CD14-positive monocyte (primary cell): ENCODE results near the gene AMACR. TPM values are rescaled to one million over a fixed set of nuclear protein-coding genes. Genes with fewer than 3 reads are reported as not detected.

Experiments used
- DNase-seq, 3 donors: peaks; one replicate each; pipeline ENCODE4 v3.0.0-alpha.2; 2011 to 2022
- H2AFZ ChIP-seq: 2 replicates; pipeline ENCODE4 v1.6.0; 2012; ENCODE audit warnings: mild to moderate bottlenecking, low read depth, low read length, inconsistent platforms; ENCODE audit not compliant: insufficient read depth, poor library complexity, severe bottlenecking
- H3K27ac ChIP-seq, 2 donors: 1 replicate in 1 of 2; 2 replicates in 1 of 2; pipeline ENCODE4 v1.5.1; 2012 to 2013; ENCODE audit warnings: low read length in 2 of 2, control low read depth in 1 of 2, inconsistent platforms in 1 of 2, low read depth in 1 of 2, mild to moderate bottlenecking in 1 of 2
- H3K27me3 ChIP-seq, 2 donors: one replicate each; pipeline versions ENCODE4 v1.6.0 to v1.6.1; 2011 to 2013; ENCODE audit warnings: low read length in 2 of 2; ENCODE audit not compliant: control insufficient read depth in 2 of 2, insufficient read depth in 2 of 2
- H3K36me3 ChIP-seq, 2 donors: replicated peaks in 1 of 2; 1 replicate in 1 of 2; 2 replicates in 1 of 2; pipeline versions ENCODE4 v1.5.1 to v1.6.1; 2012 to 2013; ENCODE audit warnings: low read length in 2 of 2, control low read depth in 1 of 2, inconsistent platforms in 1 of 2, mild to moderate bottlenecking in 1 of 2; ENCODE audit not compliant: insufficient read depth in 2 of 2, control insufficient read depth in 1 of 2
- H3K4me1 ChIP-seq, 2 donors: 1 replicate in 1 of 2; 2 replicates in 1 of 2; pipeline versions ENCODE4 v1.5.1 to v1.6.1; 2012 to 2013; ENCODE audit warnings: low read length in 2 of 2, control low read depth in 1 of 2, inconsistent platforms in 1 of 2, mild to moderate bottlenecking in 1 of 2, moderate library complexity in 1 of 2; ENCODE audit not compliant: insufficient read depth in 2 of 2, control insufficient read depth in 1 of 2
- H3K4me2 ChIP-seq: replicated peaks from 2 replicates; pipeline ENCODE3; 2012; ENCODE audit warnings: low read length, moderate library complexity, mild to moderate bottlenecking; ENCODE audit not compliant: poor library complexity, severe bottlenecking; ENCODE audit errors: extremely low read depth
- H3K4me3 ChIP-seq, 3 experiments: fragments of 200-600 bp in 1 of 3; sonication (generic) in 1 of 3; replicated peaks in 1 of 3; 1 replicate in 2 of 3; 2 replicates in 1 of 3; pipeline ENCODE4 v1.5.1; 2011 to 2013; ENCODE audit warnings: low read length in 3 of 3, mild to moderate bottlenecking in 3 of 3, control low read depth in 2 of 3, low read depth in 2 of 3, inconsistent platforms in 1 of 3, moderate library complexity in 1 of 3
- H3K79me2 ChIP-seq: 2 replicates; pipeline ENCODE4 v1.6.0; 2012; ENCODE audit warnings: mild to moderate bottlenecking, control low read depth, inconsistent platforms, low read length, moderate library complexity; ENCODE audit not compliant: insufficient read depth
- H3K9ac ChIP-seq: 2 replicates; pipeline ENCODE4 v1.6.0; 2017; ENCODE audit warnings: low read length, mild to moderate bottlenecking; ENCODE audit not compliant: insufficient read depth, poor library complexity, severe bottlenecking
- H3K9me3 ChIP-seq, 2 donors: replicated peaks in 1 of 2; 1 replicate in 1 of 2; 2 replicates in 1 of 2; pipeline versions ENCODE4 v1.5.1 to v1.6.1; 2012 to 2013; ENCODE audit warnings: low read length in 2 of 2, control low read depth in 1 of 2; ENCODE audit not compliant: control insufficient read depth in 1 of 2, insufficient read depth in 1 of 2
- H4K20me1 ChIP-seq: 2 replicates; pipeline ENCODE4 v1.6.0; 2012; ENCODE audit warnings: mild to moderate bottlenecking, low read length, control low read depth, moderate library complexity; ENCODE audit not compliant: insufficient read depth
- H3K27ac Mint-ChIP-seq, 7 donors: one replicate each; pipeline ENCODE4 v1.8.0; 2020; ENCODE audit warnings: mild to moderate bottlenecking in 7 of 7, mixed read lengths in 7 of 7, moderate library complexity in 6 of 7, inconsistent platforms in 2 of 7
- H3K27me3 Mint-ChIP-seq, 3 donors: one replicate each; pipeline ENCODE4 v1.8.0; 2021 to 2022; ENCODE audit warnings: low read depth in 3 of 3, mild to moderate bottlenecking in 3 of 3, mixed read lengths in 3 of 3, moderate library complexity in 3 of 3, inconsistent platforms in 1 of 3
- H3K36me3 Mint-ChIP-seq, 2 donors: one replicate each; pipeline ENCODE4 v1.8.0; 2020; ENCODE audit warnings: mixed read lengths in 2 of 2, inconsistent platforms in 1 of 2, mild to moderate bottlenecking in 1 of 2
- H3K4me1 Mint-ChIP-seq: one replicate; pipeline ENCODE4 v1.8.0; 2020; ENCODE audit warnings: mild to moderate bottlenecking, mixed read lengths
- H3K4me3 Mint-ChIP-seq, 2 donors: one replicate each; pipeline ENCODE4 v1.8.0; 2020; ENCODE audit warnings: mild to moderate bottlenecking in 2 of 2, mixed read lengths in 2 of 2, moderate library complexity in 1 of 2
- H3K9me3 Mint-ChIP-seq, 7 donors: one replicate each; pipeline ENCODE4 v1.8.0; 2020 to 2022; ENCODE audit warnings: mixed read lengths in 7 of 7, mild to moderate bottlenecking in 6 of 7, moderate library complexity in 6 of 7, inconsistent platforms in 2 of 7
- WGBS: methylation state at CpG from one replicate; pipeline ENCODE4 v1.1.5; 2013; ENCODE audit warnings: missing lambda C conversion rate; ENCODE audit not compliant: insufficient coverage; 5-methylcytosine and 5-hydroxymethylcytosine counted together
- intact Hi-C, 2 donors: fragments of 100-400 bp; cut with micrococcal nuclease; formaldehyde crosslinking; loops; one replicate each; pipeline versions ENCODE4 v1.15.0 to v1.15.1; 2023
- polyA plus RNA-seq, 3 donors: library from polyadenylated mRNA; depleted of rRNA in 1 of 3; unstranded in 2 of 3; stranded (reverse) in 1 of 3; fragments of 300-500 nt in 2 of 3; fragments of >200 nt in 1 of 3; fragmentation: Illumina TruSeq in 2 of 3; gene quantifications; 1 replicate in 2 of 3; 2 replicates in 1 of 3; pipeline ENCODE4 v1.2.3, GENCODE V29; 2012 to 2021
- TF ChIP-seq, protein P1 (sequence below): fragments of 200-600 bp; IDR thresholded peaks from one replicate; pipeline ENCODE4 v1.8.0; 2022; ENCODE audit warnings: antibody characterized with exemption, mild to moderate bottlenecking

Gene AMACR
- polyA plus RNA-seq, 3 donors, result 1.2 to 6.1 (median 4.8) TPM

DNA sequence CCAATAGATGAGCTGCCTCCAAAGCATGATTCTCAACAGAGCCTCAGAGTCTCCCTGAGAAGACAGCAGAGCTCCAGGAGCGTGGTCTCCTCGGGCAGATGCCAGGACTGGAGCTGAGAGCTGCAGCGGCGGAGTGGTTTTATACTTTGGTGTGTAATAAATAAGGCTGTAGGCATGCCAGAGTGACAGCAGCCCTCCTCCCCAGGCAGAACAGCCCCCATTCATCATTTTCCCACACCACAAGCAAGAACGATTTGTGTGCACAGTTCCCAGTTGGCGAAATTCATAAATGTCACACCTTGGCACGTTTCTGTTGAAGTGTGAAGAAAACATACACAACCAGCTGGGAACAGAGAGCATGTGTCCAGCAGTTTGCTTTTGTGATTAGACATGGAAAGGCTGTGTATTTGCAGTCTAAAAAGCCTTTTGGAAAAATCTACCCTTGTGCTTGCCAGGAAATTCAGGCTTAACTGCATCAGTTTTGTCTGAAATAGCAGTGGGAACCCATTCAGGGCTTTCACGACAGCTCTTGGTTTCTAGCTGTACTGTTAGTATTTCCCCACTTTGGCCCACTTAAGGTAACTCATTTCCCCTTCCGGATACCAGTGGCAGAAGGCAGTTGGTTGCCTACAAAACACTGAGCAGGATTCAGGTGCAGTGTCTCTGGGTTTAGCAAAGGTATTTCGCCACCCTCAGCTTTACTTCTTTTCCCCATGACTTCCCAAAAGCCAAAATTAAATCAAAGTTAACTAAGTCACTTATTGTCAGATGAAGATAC lies 35.4 kb upstream of the AMACR start, which contains the start of gene C1QTNF3:
Gene C1QTNF3, minus strand, starts transcription at position 115 of the 778 bp plus-strand sequence. Its CDS starts 88 bp downstream, at position 27.
- 62% methylated on average over 2 of the region's 10 CpGs for WGBS
- H3K4me1 Mint-ChIP-seq, result peaks cover 23% of the 10 kb centered on the region
- Histone ChIP-seq H3K36me3 (no peaks in the 10 kb centered on the region), H3K4me3 (no peak within 1 kb of the TSS), H3K9me3 (no peaks in the 10 kb centered on the region), H3K4me2 (no peak within 1 kb of the TSS), H3K9ac (no peak within 1 kb of the TSS), H4K20me1 (no peaks in the 10 kb centered on the region), H3K4me1 (peaks cover 20 to 23% of the 10 kb centered on the region in 2 donors), H3K27ac (no peak within 1 kb of the TSS), H2AFZ (no peak within 1 kb of the TSS), H3K27me3 (no peaks in the 10 kb centered on the region), H3K79me2 (no peaks in the 10 kb centered on the region)
- intact Hi-C loops, result no loop called here
- no peaks in the 10 kb centered on the region for H3K27me3 Mint-ChIP-seq
- H3K4me3 Mint-ChIP-seq, result peak within 1 kb of the TSS in 1 of 2 donors; percentile 33
- H3K9me3 Mint-ChIP-seq, result peaks cover 0 to 5% (median 0%) of the 10 kb centered on the region in 7 donors
- H3K36me3 Mint-ChIP-seq, result no peaks in the 10 kb centered on the region
- TF ChIP-seq, protein P1, sequence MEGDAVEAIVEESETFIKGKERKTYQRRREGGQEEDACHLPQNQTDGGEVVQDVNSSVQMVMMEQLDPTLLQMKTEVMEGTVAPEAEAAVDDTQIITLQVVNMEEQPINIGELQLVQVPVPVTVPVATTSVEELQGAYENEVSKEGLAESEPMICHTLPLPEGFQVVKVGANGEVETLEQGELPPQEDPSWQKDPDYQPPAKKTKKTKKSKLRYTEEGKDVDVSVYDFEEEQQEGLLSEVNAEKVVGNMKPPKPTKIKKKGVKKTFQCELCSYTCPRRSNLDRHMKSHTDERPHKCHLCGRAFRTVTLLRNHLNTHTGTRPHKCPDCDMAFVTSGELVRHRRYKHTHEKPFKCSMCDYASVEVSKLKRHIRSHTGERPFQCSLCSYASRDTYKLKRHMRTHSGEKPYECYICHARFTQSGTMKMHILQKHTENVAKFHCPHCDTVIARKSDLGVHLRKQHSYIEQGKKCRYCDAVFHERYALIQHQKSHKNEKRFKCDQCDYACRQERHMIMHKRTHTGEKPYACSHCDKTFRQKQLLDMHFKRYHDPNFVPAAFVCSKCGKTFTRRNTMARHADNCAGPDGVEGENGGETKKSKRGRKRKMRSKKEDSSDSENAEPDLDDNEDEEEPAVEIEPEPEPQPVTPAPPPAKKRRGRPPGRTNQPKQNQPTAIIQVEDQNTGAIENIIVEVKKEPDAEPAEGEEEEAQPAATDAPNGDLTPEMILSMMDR, result no peak
- DNase-seq, result no peak
- peak within 1 kb of the TSS in 2 of 7 donors; percentile 9 to 29 for H3K27ac Mint-ChIP-seq

DNA sequence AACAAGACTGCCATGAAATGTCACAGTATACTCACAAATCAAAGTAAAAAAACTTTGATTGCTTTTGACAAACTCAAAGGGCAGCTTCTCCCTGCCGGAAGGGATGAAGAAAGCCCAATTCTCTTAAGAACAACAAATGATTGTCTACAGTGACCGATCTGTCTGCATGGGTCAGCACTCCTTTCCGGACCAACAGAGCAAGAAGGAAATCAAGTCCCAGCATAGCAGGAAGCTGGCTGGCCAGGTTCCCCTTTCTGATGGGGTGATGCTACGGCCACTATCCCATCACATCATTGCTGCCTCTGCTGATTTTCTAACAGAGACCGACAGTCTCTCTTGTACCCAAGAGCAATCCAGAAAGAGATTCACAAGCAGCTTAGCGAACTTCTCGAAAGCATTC lies 34.5 kb upstream of the AMACR start:
- Histone ChIP-seq H3K79me2 (no peaks in the 10 kb centered on the region), H3K4me2 (no peak overlapping the region), H3K27ac (no peak overlapping the region), H3K27me3 (no peaks in the 10 kb centered on the region), H3K4me1 (peaks cover 12 to 17% of the 10 kb centered on the region in 2 donors), H3K36me3 (no peaks in the 10 kb centered on the region), H4K20me1 (no peaks in the 10 kb centered on the region), H3K9me3 (no peaks in the 10 kb centered on the region), H3K4me3 (no peak overlapping the region), H3K9ac (no peak overlapping the region), H2AFZ (no peak overlapping the region)
- intact Hi-C loops, result no loop called here
- peaks cover 15% of the 10 kb centered on the region for H3K4me1 Mint-ChIP-seq
- 6% methylated on average over 5 of the region's 7 CpGs for WGBS
- peak; percentile 25 to 41 (median 41) for DNase-seq
- peak overlapping the region in 1 of 2 donors; percentile 33 for H3K4me3 Mint-ChIP-seq
- H3K9me3 Mint-ChIP-seq, result peaks cover 0 to 5% (median 0%) of the 10 kb centered on the region in 7 donors
- no peaks in the 10 kb centered on the region for H3K27me3 Mint-ChIP-seq
- H3K27ac Mint-ChIP-seq, result peak overlapping the region in 1 of 7 donors; percentile 6
- H3K36me3 Mint-ChIP-seq, result no peaks in the 10 kb centered on the region
- TF ChIP-seq, protein P1, result no peak
